ENCODE results near the gene LRP11. TPM values are rescaled to one million over a fixed set of nuclear protein-coding genes. Genes with fewer than 3 reads are reported as not detected.

LRP11 gene
- total RNA-seq, 2 experiments from 2014 or later = 1.9 TPM

DNA sequence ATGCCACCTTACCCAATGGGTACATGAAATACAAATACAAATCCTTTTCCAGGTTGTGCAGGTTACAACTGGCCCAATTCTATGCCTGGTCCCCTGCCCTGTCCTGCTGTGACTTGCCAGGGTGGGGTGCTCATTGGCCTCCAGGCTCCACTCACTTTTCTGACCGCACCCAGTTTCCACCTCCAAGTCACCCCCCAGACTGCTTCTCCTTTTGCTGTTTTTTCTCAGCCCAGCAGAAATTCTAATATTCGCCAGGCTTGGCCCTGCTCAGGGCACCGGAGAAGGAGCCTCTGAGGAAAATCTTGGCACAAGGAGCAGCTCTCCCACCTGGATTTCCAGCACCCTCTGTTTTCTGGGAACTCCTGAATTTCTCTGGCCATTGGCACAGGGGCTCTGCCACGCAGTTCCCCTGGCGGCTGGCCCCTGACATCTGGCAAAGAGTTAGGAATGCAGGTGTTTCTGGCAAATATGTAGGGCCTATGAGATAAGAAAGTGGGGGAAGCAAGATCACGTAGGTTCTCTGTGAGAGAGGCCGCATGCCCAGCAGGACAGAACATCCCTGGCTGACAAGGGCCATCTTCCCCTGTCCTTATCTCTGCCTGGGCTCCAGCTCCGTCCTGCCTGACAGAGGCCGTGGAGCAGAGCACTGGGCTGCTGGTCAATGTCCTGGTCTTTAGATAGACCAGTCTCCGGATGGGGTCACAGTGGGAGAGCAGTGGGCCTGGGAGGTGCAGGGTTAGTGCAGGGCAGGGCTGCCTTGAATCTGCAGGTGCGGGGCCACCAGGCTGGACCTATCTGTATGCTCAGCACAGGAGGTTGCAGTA is 36.7 kb upstream of the LRP11 start:
- TF ChIP-seq, protein P1, sequence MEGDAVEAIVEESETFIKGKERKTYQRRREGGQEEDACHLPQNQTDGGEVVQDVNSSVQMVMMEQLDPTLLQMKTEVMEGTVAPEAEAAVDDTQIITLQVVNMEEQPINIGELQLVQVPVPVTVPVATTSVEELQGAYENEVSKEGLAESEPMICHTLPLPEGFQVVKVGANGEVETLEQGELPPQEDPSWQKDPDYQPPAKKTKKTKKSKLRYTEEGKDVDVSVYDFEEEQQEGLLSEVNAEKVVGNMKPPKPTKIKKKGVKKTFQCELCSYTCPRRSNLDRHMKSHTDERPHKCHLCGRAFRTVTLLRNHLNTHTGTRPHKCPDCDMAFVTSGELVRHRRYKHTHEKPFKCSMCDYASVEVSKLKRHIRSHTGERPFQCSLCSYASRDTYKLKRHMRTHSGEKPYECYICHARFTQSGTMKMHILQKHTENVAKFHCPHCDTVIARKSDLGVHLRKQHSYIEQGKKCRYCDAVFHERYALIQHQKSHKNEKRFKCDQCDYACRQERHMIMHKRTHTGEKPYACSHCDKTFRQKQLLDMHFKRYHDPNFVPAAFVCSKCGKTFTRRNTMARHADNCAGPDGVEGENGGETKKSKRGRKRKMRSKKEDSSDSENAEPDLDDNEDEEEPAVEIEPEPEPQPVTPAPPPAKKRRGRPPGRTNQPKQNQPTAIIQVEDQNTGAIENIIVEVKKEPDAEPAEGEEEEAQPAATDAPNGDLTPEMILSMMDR (IDR thresholded peaks at IDR 0.05) = no peak
- ATAC-seq (no peak), DNase-seq (no peak)
- no peak overlapping the region for H3K4me3 Mint-ChIP-seq
- no peaks in the 10 kb centered on the region for H3K27me3 Mint-ChIP-seq
- no peaks in the 10 kb centered on the region for H3K9me3 Mint-ChIP-seq
- H3K4me1 Mint-ChIP-seq (ENCODE audit: low read depth) = peaks cover 9% of the 10 kb centered on the region
- H3K27ac Mint-ChIP-seq = no peak overlapping the region
- ChIA-PET POLR2A (no interaction called here), CTCF (interaction anchor here (1.1 kb wide), 1 partner anchor 60 kb away, joined by 3 read pairs; no protein-coding TSS in a partner anchor)
- intact Hi-C loops (cut with micrococcal nuclease) = no loop called here
- no peaks in the 10 kb centered on the region for H3K36me3 Mint-ChIP-seq (ENCODE audit: low read depth)

DNA sequence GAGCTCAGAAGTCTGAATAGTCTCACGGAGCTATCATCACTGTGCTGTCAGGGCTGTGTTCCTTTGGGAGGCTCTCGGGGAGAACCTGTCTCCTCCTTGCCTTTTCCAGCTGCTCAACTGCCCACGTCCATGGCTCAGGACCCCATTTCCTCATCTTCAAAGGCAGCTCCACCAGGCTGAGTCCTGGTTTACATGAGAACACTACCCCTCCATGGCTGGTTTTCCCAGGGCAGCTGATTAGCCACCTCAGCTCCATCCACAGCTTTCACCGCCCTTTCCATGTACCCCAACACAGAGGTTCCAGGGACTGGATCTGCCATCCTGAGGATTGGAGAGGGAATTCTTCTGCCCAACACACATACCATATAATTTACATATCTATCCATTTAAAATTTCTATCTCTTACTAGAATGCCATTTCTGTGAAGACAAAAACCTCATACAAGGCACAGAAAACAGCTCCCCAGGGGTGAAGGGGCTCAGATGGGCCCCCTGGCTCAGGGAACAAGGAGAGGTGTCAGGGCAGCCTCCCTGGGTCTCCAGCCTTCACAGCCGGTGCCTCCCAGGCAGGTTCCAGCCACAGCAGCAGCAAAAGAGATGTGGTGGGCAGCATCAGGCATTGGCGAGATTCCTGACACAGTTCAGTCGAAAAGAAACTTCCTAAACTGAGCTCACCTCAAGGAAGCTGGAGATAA is 35.9 kb upstream of the LRP11 start:
- DNase-seq (no peak), ATAC-seq (no peak)
- H3K27me3 Mint-ChIP-seq = no peaks in the 10 kb centered on the region
- intact Hi-C loops (cut with micrococcal nuclease) = no loop called here
- H3K9me3 Mint-ChIP-seq = no peaks in the 10 kb centered on the region
- H3K4me3 Mint-ChIP-seq = no peak overlapping the region
- no peaks in the 10 kb centered on the region for H3K36me3 Mint-ChIP-seq (ENCODE audit: low read depth)
- H3K27ac Mint-ChIP-seq = no peak overlapping the region
- TF ChIP-seq, protein P1 (IDR thresholded peaks at IDR 0.05) = no peak
- ChIA-PET POLR2A (no interaction called here), CTCF (interaction anchor here (1.1 kb wide), 1 partner anchor 59 kb away, joined by 3 read pairs; no protein-coding TSS in a partner anchor)
- peaks cover 12% of the 10 kb centered on the region for H3K4me1 Mint-ChIP-seq (ENCODE audit: low read depth)

DNA sequence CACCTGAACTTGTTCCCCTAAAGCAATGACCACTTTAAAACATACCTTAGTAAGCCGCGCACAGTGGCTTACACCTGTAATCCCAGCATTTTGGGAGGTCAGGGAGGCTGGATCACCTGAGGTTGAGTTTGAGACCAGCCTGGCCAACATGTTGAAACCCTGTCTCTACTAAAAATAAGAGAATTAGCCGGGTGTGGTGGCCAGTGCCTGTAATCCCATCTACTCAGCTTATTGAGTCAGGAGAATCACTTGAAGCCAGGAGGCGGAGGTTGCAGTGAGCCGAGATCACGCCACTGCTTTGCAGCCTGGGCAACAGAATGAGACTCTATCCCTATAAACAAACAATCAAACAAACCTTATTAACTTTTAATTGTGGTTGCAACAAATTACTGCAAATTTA is 35.3 kb upstream of the LRP11 start:
- Mint-ChIP-seq H3K27me3 (peaks cover 1% of the 10 kb centered on the region), H3K36me3 (ENCODE audit: low read depth) (no peaks in the 10 kb centered on the region), H3K4me3 (no peak overlapping the region), H3K4me1 (ENCODE audit: low read depth) (peaks cover 12% of the 10 kb centered on the region), H3K9me3 (no peaks in the 10 kb centered on the region), H3K27ac (no peak overlapping the region)
- ATAC-seq (no peak), DNase-seq (no peak)
- intact Hi-C loops (cut with micrococcal nuclease) = no loop called here
- TF ChIP-seq, protein P1 (IDR thresholded peaks at IDR 0.05) = no peak
- ChIA-PET CTCF (interaction anchor here (1.1 kb wide), 1 partner anchor 59 kb away, joined by 3 read pairs; no protein-coding TSS in a partner anchor), POLR2A (no interaction called here)

- H3K9me3 Mint-ChIP-seq = no peaks in the 10 kb centered on the region
- ChIA-PET POLR2A (no interaction called here), CTCF (interaction anchor here (1.0 kb wide), 1 partner anchor 58 kb away, joined by 3 read pairs; no protein-coding TSS in a partner anchor)
- no peaks in the 10 kb centered on the region for H3K36me3 Mint-ChIP-seq (ENCODE audit: low read depth)
- no peak overlapping the region for H3K4me3 Mint-ChIP-seq
- H3K4me1 Mint-ChIP-seq (ENCODE audit: low read depth) = peaks cover 12% of the 10 kb centered on the region
- TF ChIP-seq, protein P1 (IDR thresholded peaks at IDR 0.05) = no peak
- no peak for DNase-seq
- intact Hi-C loops (cut with micrococcal nuclease) = no loop called here
- peaks cover 1% of the 10 kb centered on the region for H3K27me3 Mint-ChIP-seq
- ATAC-seq = no peak
- no peak overlapping the region for H3K27ac Mint-ChIP-seq
Observed at GRCh38 chr6:149898966-149899365, 34.8 kb upstream of the LRP11 start.
